ENCODE measurements around the gene NPTX1. TPM values are rescaled to one million over a fixed set of nuclear protein-coding genes. Genes with fewer than 3 reads are reported as not detected.

Gene NPTX1
- total RNA-seq, 2 donors from 2014 or later: 0.56 to 0.68 TPM

DNA sequence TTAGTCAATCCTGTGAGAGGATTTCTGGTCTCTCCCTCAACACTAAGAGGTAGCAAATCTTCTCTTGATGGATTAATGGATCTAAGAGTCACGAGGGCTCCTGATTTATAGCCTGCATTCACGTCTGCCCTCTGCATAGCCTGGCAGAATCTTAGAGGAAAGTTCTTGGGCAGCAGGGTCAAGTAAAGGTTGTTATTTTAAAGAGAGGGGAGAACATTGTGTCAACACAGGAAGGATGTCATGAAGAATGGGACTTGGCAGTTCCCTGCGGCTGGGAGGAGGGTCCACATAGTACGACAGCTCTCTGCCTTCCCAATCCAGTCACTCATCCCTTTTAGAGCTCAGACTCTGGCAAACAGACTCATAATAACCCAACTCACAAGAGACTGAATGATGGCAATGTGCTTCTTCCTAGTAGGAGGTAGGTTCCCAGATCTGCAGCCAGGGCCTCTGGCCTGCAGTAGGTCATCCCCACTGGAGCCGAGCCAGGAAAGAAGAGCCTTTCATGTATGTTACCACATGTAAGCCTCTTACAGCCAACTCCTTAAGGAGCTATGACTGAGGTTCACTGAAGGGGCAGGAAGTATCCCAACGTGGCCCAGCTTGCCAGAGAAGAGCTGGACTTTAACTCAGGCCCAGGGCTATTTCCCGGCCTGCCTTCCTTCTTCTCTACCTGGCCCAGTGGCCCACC is 42.8 kb upstream of the NPTX1 start:
- ATAC-seq (ENCODE audit: insufficient number of reproducible peaks, low FRiP score, low read depth): no peak
- H3K36me3 ChIP-seq: no peaks in the 10 kb centered on the region

DNA sequence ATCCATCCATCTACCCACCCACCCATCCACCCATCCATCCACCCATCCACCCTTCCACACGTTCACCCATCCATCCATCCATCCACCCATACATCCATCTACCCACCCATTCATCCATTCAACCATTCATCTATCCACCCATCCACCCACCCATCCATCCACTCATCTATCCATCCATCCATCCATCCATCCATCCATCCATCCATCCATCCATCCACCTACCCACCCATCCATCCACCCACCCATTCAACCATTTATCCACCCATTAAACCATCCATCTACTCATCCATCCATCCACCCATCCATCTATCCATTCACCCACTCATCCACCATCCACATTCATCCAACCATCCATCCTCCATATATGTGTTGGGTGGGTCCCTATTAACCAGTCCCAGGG is 42.0 kb upstream of the NPTX1 start:
- DNase-seq (ENCODE audit: low spot score): no peak
- Histone ChIP-seq H3K27me3 (replicated peaks; ENCODE audit: insufficient read depth) (no peaks in the 10 kb centered on the region), H3K9me3 (no peaks in the 10 kb centered on the region), H3K36me3 (no peaks in the 10 kb centered on the region), H3K27ac (no peak overlapping the region), H3K4me3 (no peak overlapping the region), H3K4me1 (ENCODE audit: control insufficient read depth in 1 of 2, low read depth in 2 of 2) (peaks cover 0 to 3% of the 10 kb centered on the region in 2 donors)
- TF ChIP-seq, protein P1, sequence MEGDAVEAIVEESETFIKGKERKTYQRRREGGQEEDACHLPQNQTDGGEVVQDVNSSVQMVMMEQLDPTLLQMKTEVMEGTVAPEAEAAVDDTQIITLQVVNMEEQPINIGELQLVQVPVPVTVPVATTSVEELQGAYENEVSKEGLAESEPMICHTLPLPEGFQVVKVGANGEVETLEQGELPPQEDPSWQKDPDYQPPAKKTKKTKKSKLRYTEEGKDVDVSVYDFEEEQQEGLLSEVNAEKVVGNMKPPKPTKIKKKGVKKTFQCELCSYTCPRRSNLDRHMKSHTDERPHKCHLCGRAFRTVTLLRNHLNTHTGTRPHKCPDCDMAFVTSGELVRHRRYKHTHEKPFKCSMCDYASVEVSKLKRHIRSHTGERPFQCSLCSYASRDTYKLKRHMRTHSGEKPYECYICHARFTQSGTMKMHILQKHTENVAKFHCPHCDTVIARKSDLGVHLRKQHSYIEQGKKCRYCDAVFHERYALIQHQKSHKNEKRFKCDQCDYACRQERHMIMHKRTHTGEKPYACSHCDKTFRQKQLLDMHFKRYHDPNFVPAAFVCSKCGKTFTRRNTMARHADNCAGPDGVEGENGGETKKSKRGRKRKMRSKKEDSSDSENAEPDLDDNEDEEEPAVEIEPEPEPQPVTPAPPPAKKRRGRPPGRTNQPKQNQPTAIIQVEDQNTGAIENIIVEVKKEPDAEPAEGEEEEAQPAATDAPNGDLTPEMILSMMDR (IDR thresholded peaks at IDR 0.05): no peak
- ATAC-seq (ENCODE audit: insufficient number of reproducible peaks, low FRiP score, low read depth): no peak

More for the DNA sequence above, 42.8 kb upstream of the NPTX1 start:
- Histone ChIP-seq H3K9me3 (no peaks in the 10 kb centered on the region), H3K27me3 (replicated peaks; ENCODE audit: insufficient read depth) (no peaks in the 10 kb centered on the region), H3K27ac (no peak overlapping the region), H3K4me1 (ENCODE audit: control insufficient read depth in 1 of 2, low read depth in 2 of 2) (no peaks in the 10 kb centered on the region), H3K4me3 (no peak overlapping the region)
- TF ChIP-seq, protein P1 (IDR thresholded peaks at IDR 0.05): no peak
- DNase-seq (ENCODE audit: low spot score): no peak

DNA sequence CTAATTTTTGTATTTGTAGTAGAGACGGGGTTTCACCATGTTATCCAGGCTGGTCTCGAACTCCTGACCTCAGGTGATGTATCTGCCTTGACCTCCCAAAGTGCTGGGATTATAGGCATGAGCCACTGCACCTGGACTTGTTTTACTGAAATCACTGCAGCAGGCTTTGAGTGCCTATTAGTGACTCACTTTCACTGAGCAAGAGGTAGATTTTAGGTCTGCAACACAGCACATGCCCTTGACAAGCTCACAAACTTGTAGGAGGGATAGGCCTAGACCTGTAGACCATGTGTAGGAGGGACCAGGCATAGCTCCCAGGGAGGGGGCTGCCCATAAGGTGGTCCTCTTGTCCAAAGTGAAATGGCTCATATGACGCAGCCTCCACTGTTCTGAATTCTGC is 41.2 kb upstream of the NPTX1 start:
- no peaks in the 10 kb centered on the region for H3K36me3 ChIP-seq

DNA sequence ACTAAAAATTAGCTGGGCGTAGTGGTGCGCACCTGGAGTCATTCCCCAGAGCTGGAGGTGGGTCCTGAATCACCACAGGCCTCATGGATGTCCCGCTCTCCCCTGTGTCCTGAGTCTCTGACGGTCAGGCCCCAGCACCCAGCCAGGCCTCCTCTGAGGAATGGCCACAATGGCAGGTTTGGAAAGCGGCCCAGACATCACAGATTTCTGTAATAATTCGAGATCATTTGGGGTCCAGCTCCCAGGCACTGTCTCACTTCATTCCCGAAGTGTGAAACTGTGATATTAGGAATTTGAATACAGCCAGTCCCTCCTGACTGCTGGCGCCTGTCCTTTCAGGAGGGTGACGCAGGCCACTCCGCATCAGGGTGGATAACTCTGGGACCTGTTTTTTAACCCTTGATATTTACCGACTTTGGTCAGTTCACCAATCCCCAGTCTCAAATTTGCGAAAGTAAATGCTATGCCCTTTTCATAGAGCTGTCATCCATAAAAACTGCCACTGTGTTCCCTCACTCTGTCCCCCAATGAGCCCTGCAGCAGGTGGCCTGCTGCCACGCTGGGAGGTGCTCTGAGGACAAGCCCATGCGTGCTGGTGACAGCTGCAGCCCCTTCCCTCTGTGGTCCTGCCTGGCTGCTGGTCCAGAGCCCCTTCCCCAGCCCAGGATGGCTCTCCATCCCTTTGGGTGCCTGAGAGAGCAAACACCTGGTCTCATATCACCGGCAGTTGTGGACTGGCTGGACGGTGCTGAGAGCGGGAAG is 39.9 kb upstream of the NPTX1 start:
- Histone ChIP-seq H3K4me3 (no peak overlapping the region), H3K36me3 (no peaks in the 10 kb centered on the region), H3K27me3 (replicated peaks; ENCODE audit: insufficient read depth) (no peaks in the 10 kb centered on the region), H3K4me1 (ENCODE audit: control insufficient read depth in 1 of 2, low read depth in 2 of 2) (peaks cover 0 to 3% of the 10 kb centered on the region in 2 donors), H3K27ac (no peak overlapping the region), H3K9me3 (no peaks in the 10 kb centered on the region)
- DNase-seq (ENCODE audit: low spot score) (no peak), ATAC-seq (ENCODE audit: insufficient number of reproducible peaks, low FRiP score, low read depth) (no peak)
- TF ChIP-seq, protein P1 (IDR thresholded peaks at IDR 0.05): no peak

More for the DNA sequence above, 41.2 kb upstream of the NPTX1 start:
- no peaks in the 10 kb centered on the region for H3K27me3 ChIP-seq (replicated peaks; ENCODE audit: insufficient read depth)
- DNase-seq (ENCODE audit: low spot score): no peak
- no peaks in the 10 kb centered on the region for H3K9me3 ChIP-seq
- no peak overlapping the region for H3K27ac ChIP-seq
- no peak for ATAC-seq (ENCODE audit: insufficient number of reproducible peaks, low FRiP score, low read depth)
- H3K4me3 ChIP-seq: no peak overlapping the region
- H3K4me1 ChIP-seq (ENCODE audit: control insufficient read depth in 1 of 2, low read depth in 2 of 2): peaks cover 0 to 3% of the 10 kb centered on the region in 2 donors
- TF ChIP-seq, protein P1 (IDR thresholded peaks at IDR 0.05): no peak

DNA sequence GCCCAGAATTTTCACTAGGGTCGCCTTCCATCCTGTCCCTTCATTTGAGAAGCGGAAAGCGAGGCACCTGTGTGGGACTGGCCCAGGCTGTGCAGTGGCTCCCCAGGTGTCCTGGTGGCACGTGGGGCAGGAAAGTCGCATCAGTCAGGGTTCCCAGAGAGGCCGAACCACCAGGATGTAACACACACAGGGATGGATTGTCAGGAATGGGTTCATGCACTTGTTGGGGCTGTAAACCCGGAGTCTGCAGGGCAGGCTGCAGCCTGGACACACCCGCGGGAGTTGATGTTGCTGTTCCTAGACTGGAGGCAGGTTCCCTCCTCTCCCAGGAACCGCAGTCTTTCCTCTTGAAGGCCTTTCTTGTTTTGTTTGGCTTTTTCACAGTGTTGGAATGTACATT is 37.5 kb upstream of the NPTX1 start:
- Histone ChIP-seq H3K4me1 (ENCODE audit: control insufficient read depth in 1 of 2, low read depth in 2 of 2) (peaks cover 0 to 3% of the 10 kb centered on the region in 2 donors), H3K9me3 (no peaks in the 10 kb centered on the region), H3K27ac (no peak overlapping the region), H3K4me3 (no peak overlapping the region), H3K27me3 (replicated peaks; ENCODE audit: insufficient read depth) (no peaks in the 10 kb centered on the region), H3K36me3 (no peaks in the 10 kb centered on the region)
- TF ChIP-seq, protein P1 (IDR thresholded peaks at IDR 0.05): no peak
- no peak for ATAC-seq (ENCODE audit: insufficient number of reproducible peaks, low FRiP score, low read depth)
- no peak for DNase-seq (ENCODE audit: low spot score)

All from thoracic aorta (tissue), 2 donors.